ENCODE data around the gene GABBR2. TPM values are rescaled to one million over a fixed set of nuclear protein-coding genes. Genes with fewer than 3 reads are reported as not detected.
"Not testable (repeated sequence)": the region's sequence is repeated elsewhere in the genome, so short reads cannot be mapped to it uniquely, and the experiment has no call there.

GABBR2 gene
- total RNA-seq, 6 experiments from 2014 or later = not detected

- ATAC-seq (no peak), DNase-seq (no peak)
- Histone ChIP-seq H3K4me3 (no peak overlapping the region), H3K4me1 (no peaks in the 10 kb centered on the region), H3K27me3 (no peaks in the 10 kb centered on the region), H3K36me3 (no peaks in the 10 kb centered on the region), H3K27ac (no peak overlapping the region), H3K9me3 (no peaks in the 10 kb centered on the region)
- intact Hi-C loops (cut with DNase I) = no loop called here
- WGBS (ENCODE audit: insufficient coverage, low coverage, low lambda C conversion rate, missing lambda C conversion rate) = 81% methylated on average over 3 of the region's 3 CpGs
- TF ChIP-seq CTCF (IDR thresholded peaks at IDR 0.05) (no peak), POLR2A (IDR thresholded peaks at IDR 0.05) (no peak)
These were observed 436.7 kb downstream of the GABBR2 start for GRCh38 chr9:98272083-98272482.

- H3K9me3 ChIP-seq = no peaks in the 10 kb centered on the region
- 56% methylated on average over 3 of the region's 3 CpGs for WGBS (ENCODE audit: insufficient coverage, low coverage, low lambda C conversion rate, missing lambda C conversion rate)
- no peak for ATAC-seq
- H3K36me3 ChIP-seq = no peaks in the 10 kb centered on the region
- intact Hi-C loops (cut with DNase I) = no loop called here
- TF ChIP-seq CTCF (IDR thresholded peaks at IDR 0.05) (no peak), POLR2A (IDR thresholded peaks at IDR 0.05) (no peak)
- H3K4me1 ChIP-seq = no peaks in the 10 kb centered on the region
- no peak overlapping the region for H3K4me3 ChIP-seq
- H3K27ac ChIP-seq = no peak overlapping the region
- no peaks in the 10 kb centered on the region for H3K27me3 ChIP-seq
- DNase-seq = no peak
These were observed 437.3 kb downstream of the GABBR2 start for GRCh38 chr9:98271479-98271878.

- ATAC-seq; H3K4me1 ChIP-seq; H3K9me3 ChIP-seq; H3K27me3 ChIP-seq; H3K4me3 ChIP-seq; H3K36me3 ChIP-seq; H3K27ac ChIP-seq; intact Hi-C loops (cut with DNase I); DNase-seq: not testable (repeated sequence)
- 77% methylated on average over 4 of the region's 11 CpGs for WGBS (ENCODE audit: insufficient coverage, low coverage, low lambda C conversion rate, missing lambda C conversion rate)
These were observed 438.5 kb downstream of the GABBR2 start for GRCh38 chr9:98270284-98270683.

GRCh38 chr9:98269652-98270051, 439.1 kb downstream of the GABBR2 start:
- H3K27me3 ChIP-seq; H3K27ac ChIP-seq; ATAC-seq; H3K4me1 ChIP-seq; H3K36me3 ChIP-seq; H3K9me3 ChIP-seq; H3K4me3 ChIP-seq; DNase-seq; intact Hi-C loops (cut with DNase I): not testable (repeated sequence)
- 44% methylated on average over 8 of the region's 10 CpGs for WGBS (ENCODE audit: insufficient coverage, low coverage, low lambda C conversion rate, missing lambda C conversion rate)

- DNase-seq; H3K27me3 ChIP-seq; H3K4me1 ChIP-seq; ATAC-seq; H3K4me3 ChIP-seq; H3K36me3 ChIP-seq; intact Hi-C loops (cut with DNase I); H3K9me3 ChIP-seq; H3K27ac ChIP-seq: not testable (repeated sequence)
- 86% methylated on average over 8 of the region's 8 CpGs for WGBS (ENCODE audit: insufficient coverage, low coverage, low lambda C conversion rate, missing lambda C conversion rate)
These were observed 441.2 kb downstream of the GABBR2 start for GRCh38 chr9:98267556-98267955.

- no peaks in the 10 kb centered on the region for H3K9me3 ChIP-seq
- no peaks in the 10 kb centered on the region for H3K27me3 ChIP-seq
- ATAC-seq (no peak), DNase-seq (no peak)
- intact Hi-C loops (cut with DNase I) = no loop called here
- no peak overlapping the region for H3K27ac ChIP-seq
- H3K36me3 ChIP-seq = no peaks in the 10 kb centered on the region
- no peak overlapping the region for H3K4me3 ChIP-seq
- 75% methylated on average over 2 of the region's 2 CpGs for WGBS (ENCODE audit: insufficient coverage, low coverage, low lambda C conversion rate, missing lambda C conversion rate)
- no peaks in the 10 kb centered on the region for H3K4me1 ChIP-seq
- no peak for TF ChIP-seq POLR2A (IDR thresholded peaks at IDR 0.05)
- no peak for TF ChIP-seq CTCF (IDR thresholded peaks at IDR 0.05)
These were observed 444.2 kb downstream of the GABBR2 start for GRCh38 chr9:98264516-98264915.

Data from right lobe of liver (tissue), 6 donors.